GM12878 (cell line): ENCODE data around the gene SLC39A2. TPM values are rescaled to one million over a fixed set of nuclear protein-coding genes. Genes with fewer than 3 reads are reported as not detected.
A peak's percentile ranks its signal among the peaks of the same experiment; 100 is the strongest.

Experiments
- BHLHE40 ChIP-seq, 2 experiments: fragments of 450-650 bp in 1 of 2; IDR thresholded peaks; 2 replicates each; pipeline ENCODE4 v1.6.1; 2011 to 2017; ENCODE audit warnings: low read depth in 2 of 2, borderline replicate concordance in 1 of 2, improper control_type of control experiment in 1 of 2, low read length in 1 of 2, mild to moderate bottlenecking in 1 of 2
- CEBPB ChIP-seq, 2 experiments: fragments of 150-350 bp in 1 of 2; IDR thresholded peaks; 2 replicates each; pipeline ENCODE4 v1.6.1; 2012 to 2014; ENCODE audit warnings: low read depth in 2 of 2, low read length in 2 of 2, borderline replicate concordance in 1 of 2, inconsistent platforms in 1 of 2
- CTCF ChIP-seq, 3 experiments: IDR thresholded peaks in 2 of 3; conservative IDR thresholded peaks in 1 of 3; 2 replicates each; pipeline ENCODE4 v1.5.1; 2011; ENCODE audit warnings: low read depth in 3 of 3, low read length in 3 of 3, mild to moderate bottlenecking in 3 of 3, control low read depth in 2 of 3, moderate library complexity in 2 of 3, inconsistent platforms in 1 of 3, mixed read lengths in 1 of 3; ENCODE audit not compliant: control insufficient read depth in 2 of 3, insufficient read depth in 1 of 3; ENCODE audit errors: extremely low read depth in 1 of 3
- E2F8 ChIP-seq: fragments of 450-650 bp; IDR thresholded peaks from 2 replicates; pipeline ENCODE4 v1.6.1; 2018; ENCODE audit warnings: mild to moderate bottlenecking, low read depth, moderate library complexity; ENCODE audit not compliant: partially characterized antibody
- EED ChIP-seq: sonication (generic); IDR thresholded peaks from 2 replicates; pipeline ENCODE4 v1.6.1; 2016; ENCODE audit warnings: antibody characterized with exemption, low read depth
- EP300 ChIP-seq, 2 experiments: fragments of 150-350 bp in 1 of 2; IDR thresholded peaks; 2 replicates each; pipeline ENCODE4 v1.6.1; 2011 to 2012; ENCODE audit warnings: low read depth in 2 of 2, low read length in 2 of 2, borderline replicate concordance in 1 of 2, improper control_type of control experiment in 1 of 2, inconsistent platforms in 1 of 2; ENCODE audit not compliant: control insufficient read depth in 1 of 2
- ESRRA ChIP-seq: IDR thresholded peaks from 2 replicates; pipeline ENCODE4 v1.6.1; 2012; ENCODE audit warnings: mild to moderate bottlenecking, low read length, improper control_type of control experiment
- GABPA ChIP-seq: IDR thresholded peaks from 2 replicates; pipeline ENCODE4 v1.6.1; 2014; ENCODE audit warnings: antibody characterized with exemption, low read depth, mild to moderate bottlenecking, inconsistent platforms
- HCFC1 ChIP-seq: fragments of 150-350 bp; IDR thresholded peaks from 2 replicates; pipeline ENCODE4 v1.6.1; 2014; ENCODE audit warnings: low read length
- KLF5 ChIP-seq: fragments of 450-650 bp; IDR thresholded peaks from 2 replicates; pipeline ENCODE4 v1.6.1; 2014; ENCODE audit warnings: mild to moderate bottlenecking; ENCODE audit not compliant: partially characterized antibody
- MEF2B ChIP-seq: fragments of 450-650 bp; IDR thresholded peaks from 2 replicates; pipeline ENCODE4 v1.6.1; 2018; ENCODE audit warnings: mild to moderate bottlenecking, moderate library complexity; ENCODE audit not compliant: partially characterized antibody, poor library complexity, severe bottlenecking
- NFYB ChIP-seq: IDR thresholded peaks from 2 replicates; pipeline ENCODE4 v1.6.1; 2011; ENCODE audit warnings: low read depth, mild to moderate bottlenecking, low read length, improper control_type of control experiment, moderate library complexity; ENCODE audit not compliant: insufficient read depth
- POLR2AphosphoS2 ChIP-seq: IDR thresholded peaks from 2 replicates; pipeline ENCODE4 v1.6.1; 2011; ENCODE audit warnings: low read depth, mild to moderate bottlenecking, low read length, improper control_type of control experiment, moderate library complexity
- POLR2AphosphoS5 ChIP-seq: IDR thresholded peaks from 2 replicates; pipeline ENCODE4 v1.6.1; 2011; ENCODE audit warnings: mild to moderate bottlenecking, low read length, inconsistent platforms
- RFX5 ChIP-seq: IDR thresholded peaks from 2 replicates; pipeline ENCODE4 v1.6.1; 2011; ENCODE audit warnings: low read depth, low read length, improper control_type of control experiment
- WRNIP1 ChIP-seq: IDR thresholded peaks from 2 replicates; pipeline ENCODE4 v1.6.1; 2011; ENCODE audit warnings: low read depth, low read length, improper control_type of control experiment, borderline replicate concordance
- YY1 ChIP-seq: IDR thresholded peaks from 2 replicates; pipeline ENCODE4 v1.6.1; 2011; ENCODE audit warnings: low read depth, mild to moderate bottlenecking, low read length
- ZNF207 ChIP-seq: fragments of 450-650 bp; IDR thresholded peaks from 2 replicates; pipeline ENCODE4 v1.6.1; 2014; ENCODE audit warnings: antibody characterized with exemption, mild to moderate bottlenecking, borderline replicate concordance
- ZNF217 ChIP-seq: fragments of 450-650 bp; IDR thresholded peaks from 2 replicates; pipeline ENCODE4 v1.6.1; 2017; ENCODE audit warnings: antibody characterized with exemption, mild to moderate bottlenecking
- ZNF24 ChIP-seq: fragments of 450-650 bp; IDR thresholded peaks from 2 replicates; pipeline ENCODE4 v1.6.1; 2017; ENCODE audit warnings: antibody characterized with exemption, mild to moderate bottlenecking
- ZNF274 ChIP-seq: IDR thresholded peaks from one replicate; pipeline ENCODE4 v1.8.0; 2011; ENCODE audit not compliant: insufficient read length, insufficient read depth
- polyA plus RNA-seq, 11 experiments: library from polyadenylated mRNA; depleted of rRNA in 4 of 11; unstranded in 6 of 11; stranded (reverse) in 5 of 11; fragments of >200 nt; fragmentation: Nextera tagmentation in 4 of 11; fragmentation: Illumina TruSeq in 1 of 11; extraction: Ambion mirVana in 4 of 11; extraction: Trizol in 1 of 11; gene quantifications; 1 replicate in 1 of 11; 2 replicates in 10 of 11; pipeline versions ENCODE4 v1.2.1 to v1.2.3, GENCODE V29; 2011 to 2016; ENCODE audit warnings: inconsistent platforms in 2 of 11, missing spikeins in 2 of 11, low read depth in 1 of 11
- total RNA-seq, 4 experiments: library from RNA; depleted of rRNA in 3 of 4; stranded (reverse); fragments of >200 nt in 3 of 4; fragmentation: Illumina TruSeq in 1 of 4; extraction: Trizol in 1 of 4; gene quantifications; 2 replicates each; pipeline versions ENCODE4 v1.2.1 to v1.2.3, GENCODE V29; 2013 to 2021
- TF ChIP-seq, protein P1 (sequence below): fragments of 450-650 bp; IDR thresholded peaks from 2 replicates; pipeline ENCODE4 v1.6.1; 2016; ENCODE audit warnings: mild to moderate bottlenecking

Gene SLC39A2
- total and polyA plus RNA-seq, 10 of the 15 experiments (the other 5 are each of a cell fraction or from before 2014, with no cell fraction given), result 0.06 to 0.14 (median 0.11) TPM; not detected in 6

- TF ChIP-seq CTCF (IDR thresholded peaks at IDR 0.05 in 2 of 3, conservative IDR thresholded peaks at IDR 0.05 in 1 of 3; ENCODE audit: control insufficient read depth in 2 of 3, extremely low read depth in 1 of 3, insufficient read depth in 1 of 3, low read depth in 3 of 3, low read length in 3 of 3) (peak; percentile 7 to 43 (median 35); a peak in 5 of 6 replicates), YY1 (peak; percentile 97), MEF2B (no peak), ESRRA (no peak), CEBPB (IDR thresholded peaks at IDR 0.05; ENCODE audit: borderline replicate concordance in 1 of 2, low read depth in 2 of 2, low read length in 2 of 2) (no peak), KLF5 (peak; percentile 60), BHLHE40 (IDR thresholded peaks at IDR 0.05; ENCODE audit: borderline replicate concordance in 1 of 2, low read depth in 2 of 2, low read length in 1 of 2) (peak; percentile 62 to 79; a peak in 3 of 4 replicates), WRNIP1 (no peak), NFYB (peak; percentile 90), ZNF274 (no peak), E2F8 (peak; percentile 77), EED (no peak), ZNF217 (no peak), POLR2AphosphoS5 (peak; percentile 91), EP300 (IDR thresholded peaks at IDR 0.05; ENCODE audit: borderline replicate concordance in 1 of 2, control insufficient read depth in 1 of 2, low read depth in 2 of 2, low read length in 2 of 2) (no peak), POLR2AphosphoS2 (peak; percentile 84), ZNF207 (peak; percentile 60; the same call in 1 of the 2 replicates), GABPA (peak; percentile 98), RFX5 (no peak), ZNF24 (no peak), HCFC1 (peak; percentile 89)
- TF ChIP-seq, protein P1, sequence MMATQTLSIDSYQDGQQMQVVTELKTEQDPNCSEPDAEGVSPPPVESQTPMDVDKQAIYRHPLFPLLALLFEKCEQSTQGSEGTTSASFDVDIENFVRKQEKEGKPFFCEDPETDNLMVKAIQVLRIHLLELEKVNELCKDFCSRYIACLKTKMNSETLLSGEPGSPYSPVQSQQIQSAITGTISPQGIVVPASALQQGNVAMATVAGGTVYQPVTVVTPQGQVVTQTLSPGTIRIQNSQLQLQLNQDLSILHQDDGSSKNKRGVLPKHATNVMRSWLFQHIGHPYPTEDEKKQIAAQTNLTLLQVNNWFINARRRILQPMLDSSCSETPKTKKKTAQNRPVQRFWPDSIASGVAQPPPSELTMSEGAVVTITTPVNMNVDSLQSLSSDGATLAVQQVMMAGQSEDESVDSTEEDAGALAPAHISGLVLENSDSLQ, result peak; percentile 70
Measured at GRCh38 chr14:20989787-20990600, 9.1 kb upstream of the SLC39A2 start, which contains the start of gene METTL17 (continued).
